NCI-H510A (cell line): ENCODE data around the gene ELP4.
"Not testable (repeated sequence)": the region's sequence is repeated elsewhere in the genome, so short reads cannot be mapped to it uniquely, and the experiment has no call there.

Source experiments
- DNase-seq: peaks from one replicate; lab custom pipeline; 2025; lab: John Stamatoyannopoulos, UW

The ELP4 gene

GRCh38 chr11:31542862-31543261, 33.3 kb downstream of the ELP4 start:
- DNase-seq, result no peak

- DNase-seq, result no peak
Observed at GRCh38 chr11:31555938-31556337, 46.4 kb downstream of the ELP4 start.

- DNase-seq, result no peak
Observed at GRCh38 chr11:31558001-31558400, 48.4 kb downstream of the ELP4 start.

GRCh38 chr11:31560842-31561476, 51.4 kb downstream of the ELP4 start:
- no peak for DNase-seq

- DNase-seq, result not testable (repeated sequence)
Observed at GRCh38 chr11:31564517-31564916, 55.0 kb downstream of the ELP4 start.

GRCh38 chr11:31574133-31574532, 64.6 kb downstream of the ELP4 start:
- not testable (repeated sequence) for DNase-seq

- DNase-seq, result not testable (repeated sequence)
Observed at GRCh38 chr11:31575764-31576163, 66.2 kb downstream of the ELP4 start.

GRCh38 chr11:31579412-31579811, 69.8 kb downstream of the ELP4 start:
- not testable (repeated sequence) for DNase-seq

GRCh38 chr11:31582697-31583096, 73.1 kb downstream of the ELP4 start:
- no peak for DNase-seq

GRCh38 chr11:31598454-31598853, 88.9 kb downstream of the ELP4 start:
- DNase-seq, result no peak

GRCh38 chr11:31601635-31602282, 92.2 kb downstream of the ELP4 start:
- no peak for DNase-seq

GRCh38 chr11:31606893-31607292, 97.3 kb downstream of the ELP4 start:
- DNase-seq, result no peak

GRCh38 chr11:31607914-31608313, 98.3 kb downstream of the ELP4 start:
- DNase-seq, result no peak

- DNase-seq, result no peak
Observed at GRCh38 chr11:31608995-31609394, 99.4 kb downstream of the ELP4 start.

- no peak for DNase-seq
Observed at GRCh38 chr11:31610544-31610943, 101.0 kb downstream of the ELP4 start.

- no peak for DNase-seq
Observed at GRCh38 chr11:31617246-31617645, 107.7 kb downstream of the ELP4 start.

- no peak for DNase-seq
Observed at GRCh38 chr11:31619980-31620379, 110.4 kb downstream of the ELP4 start.

GRCh38 chr11:31620434-31620833, 110.9 kb downstream of the ELP4 start:
- DNase-seq, result no peak

GRCh38 chr11:31625868-31626267, 116.3 kb downstream of the ELP4 start:
- DNase-seq, result no peak

GRCh38 chr11:31628111-31628510, 118.5 kb downstream of the ELP4 start:
- DNase-seq, result no peak

GRCh38 chr11:31636983-31637382, 127.4 kb downstream of the ELP4 start:
- DNase-seq, result no peak

GRCh38 chr11:31640611-31641010, 131.0 kb downstream of the ELP4 start:
- no peak for DNase-seq

GRCh38 chr11:31641477-31642062, 132.0 kb downstream of the ELP4 start:
- DNase-seq, result no peak

- DNase-seq, result no peak
Observed at GRCh38 chr11:31643857-31644256, 134.3 kb downstream of the ELP4 start.
